Smooth muscle cell (in vitro differentiated cells): ENCODE data around the gene RFC2. TPM values are rescaled to one million over a fixed set of nuclear protein-coding genes. Genes with fewer than 3 reads are reported as not detected.

Source experiments
- DNase-seq: peaks from one replicate; lab custom pipeline; 2025; ENCODE audit not compliant: unreplicated experiment; lab: John Stamatoyannopoulos, UW
- H2AFZ ChIP-seq: fragments of 200-600 bp; sonication (generic); 2 replicates; pipeline ENCODE4 v1.6.0; 2016; ENCODE audit warnings: antibody characterized with exemption, low read depth, mild to moderate bottlenecking
- H3F3A ChIP-seq: fragments of 200-600 bp; sonication (generic); 2 replicates; pipeline ENCODE4 v1.6.0; 2017; ENCODE audit warnings: antibody characterized with exemption, low read depth
- H3K27ac ChIP-seq: fragments of 200-600 bp; sonication (generic); 2 replicates; pipeline ENCODE4 v1.5.1; 2016; ENCODE audit warnings: low read depth, mild to moderate bottlenecking
- H3K27me3 ChIP-seq: fragments of 200-600 bp; sonication (generic); 2 replicates; pipeline ENCODE4 v1.6.1; 2016; ENCODE audit warnings: low read depth, mild to moderate bottlenecking
- H3K36me3 ChIP-seq: fragments of 200-600 bp; sonication (generic); 2 replicates; pipeline ENCODE4 v1.5.1; 2016; ENCODE audit warnings: low read depth
- H3K4me1 ChIP-seq: fragments of 200-600 bp; sonication (generic); 2 replicates; pipeline ENCODE4 v1.5.1; 2016; ENCODE audit warnings: low read depth
- H3K4me2 ChIP-seq: fragments of 200-600 bp; sonication (generic); 2 replicates; pipeline ENCODE4 v1.6.0; 2016; ENCODE audit warnings: mild to moderate bottlenecking
- H3K4me3 ChIP-seq: fragments of 200-600 bp; sonication (generic); 2 replicates; pipeline ENCODE4 v1.5.1; 2016; ENCODE audit warnings: mild to moderate bottlenecking
- H3K79me2 ChIP-seq: fragments of 200-600 bp; sonication (generic); 2 replicates; pipeline ENCODE4 v1.6.0; 2016; ENCODE audit warnings: low read depth, mild to moderate bottlenecking
- H3K9ac ChIP-seq: fragments of 200-600 bp; sonication (generic); 2 replicates; pipeline ENCODE4 v1.6.0; 2016; ENCODE audit warnings: low read depth
- H3K9me3 ChIP-seq: fragments of 200-600 bp; sonication (generic); replicated peaks from 2 replicates; pipeline ENCODE4 v1.5.1; 2016; ENCODE audit warnings: low read depth
- H4K20me1 ChIP-seq: fragments of 200-600 bp; sonication (generic); 2 replicates; pipeline ENCODE4 v1.6.0; 2016; ENCODE audit warnings: low read depth
- CTCF ChIP-seq: fragments of 200-600 bp; sonication (generic); IDR thresholded peaks from 2 replicates; pipeline ENCODE4 v1.5.1; 2017; ENCODE audit warnings: borderline replicate concordance, mild to moderate bottlenecking, antibody characterized with exemption; ENCODE audit not compliant: insufficient read depth, poor library complexity, severe bottlenecking
- WGBS: methylation state at CpG from one replicate; pipeline ENCODE4 v1.1.7; 2016; ENCODE audit warnings: low lambda C conversion rate; 5-methylcytosine and 5-hydroxymethylcytosine counted together
- polyA plus RNA-seq: library from polyadenylated mRNA; unstranded; fragments of >200 nt; fragmentation: Nextera tagmentation; extraction: Ambion mirVana; gene quantifications from 2 replicates; pipeline ENCODE4 v1.2.1, GENCODE V29; 2016
- total RNA-seq: library from RNA; depleted of rRNA; stranded (reverse); fragments of >200 nt; gene quantifications from 2 replicates; pipeline ENCODE4 v1.2.3, GENCODE V29; 2014

Gene RFC2
- total and polyA plus RNA-seq, 2 experiments from 2014 or later = 28.9 to 29.4 TPM

GRCh38 chr7:74220229-74220628 is 34.0 kb downstream of the RFC2 start:
- DNase-seq = no peak
- Histone ChIP-seq H2AFZ (no peak overlapping the region), H3K27ac (no peak overlapping the region), H3K79me2 (no peaks in the 10 kb centered on the region), H4K20me1 (no peaks in the 10 kb centered on the region), H3K9me3 (no peaks in the 10 kb centered on the region), H3K36me3 (no peaks in the 10 kb centered on the region), H3K27me3 (no peaks in the 10 kb centered on the region), H3K4me1 (no peaks in the 10 kb centered on the region), H3F3A (no peaks in the 10 kb centered on the region), H3K4me3 (no peak overlapping the region), H3K4me2 (no peak overlapping the region), H3K9ac (no peak overlapping the region)
- no peak for TF ChIP-seq CTCF
- 92% methylated on average over 9 of the region's 9 CpGs for WGBS

- H3K9me3 ChIP-seq = no peaks in the 10 kb centered on the region
- WGBS = 92% methylated on average over 11 of the region's 11 CpGs
Measured at GRCh38 chr7:74219416-74219815, 34.8 kb downstream of the RFC2 start.

GRCh38 chr7:74218343-74218698 is 35.9 kb downstream of the RFC2 start:
- no peak overlapping the region for H3K9ac ChIP-seq
- no peaks in the 10 kb centered on the region for H3K27me3 ChIP-seq
- TF ChIP-seq CTCF = no peak
- no peaks in the 10 kb centered on the region for H3F3A ChIP-seq
- no peaks in the 10 kb centered on the region for H4K20me1 ChIP-seq
- H3K27ac ChIP-seq = no peak overlapping the region
- no peak overlapping the region for H2AFZ ChIP-seq
- H3K79me2 ChIP-seq = no peaks in the 10 kb centered on the region
- no peaks in the 10 kb centered on the region for H3K36me3 ChIP-seq
- H3K9me3 ChIP-seq = no peaks in the 10 kb centered on the region
- H3K4me3 ChIP-seq = no peak overlapping the region
- no peaks in the 10 kb centered on the region for H3K4me1 ChIP-seq
- DNase-seq = no peak
- 89% methylated on average over 2 of the region's 2 CpGs for WGBS
- no peak overlapping the region for H3K4me2 ChIP-seq

More at GRCh38 chr7:74219416-74219815, 34.8 kb downstream of the RFC2 start:
- Histone ChIP-seq H3K79me2 (no peaks in the 10 kb centered on the region), H3K4me1 (no peaks in the 10 kb centered on the region), H3F3A (no peaks in the 10 kb centered on the region), H3K27ac (no peak overlapping the region), H2AFZ (no peak overlapping the region), H3K4me2 (no peak overlapping the region), H3K27me3 (no peaks in the 10 kb centered on the region), H3K36me3 (no peaks in the 10 kb centered on the region), H4K20me1 (no peaks in the 10 kb centered on the region), H3K9ac (no peak overlapping the region), H3K4me3 (no peak overlapping the region)
- no peak for DNase-seq
- no peak for TF ChIP-seq CTCF

- no peak overlapping the region for H3K27ac ChIP-seq
- no peaks in the 10 kb centered on the region for H3K9me3 ChIP-seq
- no peak for DNase-seq
- no peaks in the 10 kb centered on the region for H3K27me3 ChIP-seq
- no peak overlapping the region for H3K9ac ChIP-seq
- H3K4me2 ChIP-seq = no peak overlapping the region
- WGBS = 92% methylated on average over 20 of the region's 20 CpGs
- H2AFZ ChIP-seq = no peak overlapping the region
- no peaks in the 10 kb centered on the region for H3F3A ChIP-seq
- no peaks in the 10 kb centered on the region for H3K36me3 ChIP-seq
- no peak overlapping the region for H3K4me3 ChIP-seq
- no peaks in the 10 kb centered on the region for H3K79me2 ChIP-seq
- H3K4me1 ChIP-seq = no peaks in the 10 kb centered on the region
- H4K20me1 ChIP-seq = no peaks in the 10 kb centered on the region
- TF ChIP-seq CTCF = no peak
Measured at GRCh38 chr7:74217455-74218342, 36.5 kb downstream of the RFC2 start.
